ENCODE results near the gene RNPS1. TPM values are rescaled to one million over a fixed set of nuclear protein-coding genes. Genes with fewer than 3 reads are reported as not detected.

The RNPS1 gene
- total and polyA plus RNA-seq, 9 donors: 78.0 to 172 (median 138) TPM

DNA sequence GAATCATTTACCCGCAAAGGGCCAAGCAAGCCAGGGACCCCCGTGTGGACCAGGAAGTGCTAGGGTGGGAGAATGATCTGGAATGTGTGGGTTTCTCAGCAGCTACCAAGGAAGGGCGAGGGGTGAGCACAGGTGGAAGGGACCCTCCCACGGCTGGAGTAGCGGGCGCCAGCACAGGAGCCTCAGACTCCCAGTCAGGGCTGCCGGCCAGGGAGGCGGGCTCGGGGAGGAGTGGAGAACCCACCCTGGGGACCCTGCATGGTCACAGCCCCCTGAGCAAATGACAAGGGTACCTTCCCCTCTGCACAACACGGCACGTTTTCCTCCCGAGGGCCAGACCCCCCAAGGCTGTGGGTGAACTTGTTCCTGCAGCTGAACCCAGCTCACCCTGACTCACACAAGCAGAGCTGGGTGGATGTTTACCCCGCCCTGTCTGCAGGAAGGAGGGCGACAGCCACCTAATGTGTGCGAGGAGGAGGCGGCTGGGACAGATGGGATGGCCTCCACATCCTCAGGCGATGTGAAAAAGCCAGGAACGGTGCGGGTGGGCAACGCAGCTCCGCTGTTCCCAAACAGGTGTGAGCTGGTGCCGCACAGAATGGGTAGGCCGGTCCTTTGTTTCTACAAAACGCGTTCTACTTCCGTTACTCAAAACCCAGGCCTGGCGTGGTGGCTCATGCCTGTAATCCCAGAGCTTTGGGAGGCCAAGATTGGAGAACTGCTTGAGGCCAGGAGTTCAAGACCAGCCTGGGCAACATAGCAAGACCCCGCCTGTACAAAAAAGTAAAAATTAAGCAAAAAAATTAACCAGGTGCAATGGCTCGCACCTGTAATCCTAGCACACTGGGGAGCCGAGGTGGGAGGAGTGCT, 22.8 kb downstream of the RNPS1 start:
- H3K36me3 ChIP-seq: no peaks in the 10 kb centered on the region
- H3K4me3 ChIP-seq: no peak overlapping the region
- H3K9me3 ChIP-seq: no peaks in the 10 kb centered on the region
- H3K27ac ChIP-seq: no peak overlapping the region
- intact Hi-C loops (cut with DNase I): no loop called here
- no peaks in the 10 kb centered on the region for H3K4me1 ChIP-seq (ENCODE audit: insufficient read depth)
- H3K27me3 ChIP-seq: no peaks in the 10 kb centered on the region
- TF ChIP-seq POLR2A (IDR thresholded peaks at IDR 0.05): no peak
- TF ChIP-seq, protein P1, sequence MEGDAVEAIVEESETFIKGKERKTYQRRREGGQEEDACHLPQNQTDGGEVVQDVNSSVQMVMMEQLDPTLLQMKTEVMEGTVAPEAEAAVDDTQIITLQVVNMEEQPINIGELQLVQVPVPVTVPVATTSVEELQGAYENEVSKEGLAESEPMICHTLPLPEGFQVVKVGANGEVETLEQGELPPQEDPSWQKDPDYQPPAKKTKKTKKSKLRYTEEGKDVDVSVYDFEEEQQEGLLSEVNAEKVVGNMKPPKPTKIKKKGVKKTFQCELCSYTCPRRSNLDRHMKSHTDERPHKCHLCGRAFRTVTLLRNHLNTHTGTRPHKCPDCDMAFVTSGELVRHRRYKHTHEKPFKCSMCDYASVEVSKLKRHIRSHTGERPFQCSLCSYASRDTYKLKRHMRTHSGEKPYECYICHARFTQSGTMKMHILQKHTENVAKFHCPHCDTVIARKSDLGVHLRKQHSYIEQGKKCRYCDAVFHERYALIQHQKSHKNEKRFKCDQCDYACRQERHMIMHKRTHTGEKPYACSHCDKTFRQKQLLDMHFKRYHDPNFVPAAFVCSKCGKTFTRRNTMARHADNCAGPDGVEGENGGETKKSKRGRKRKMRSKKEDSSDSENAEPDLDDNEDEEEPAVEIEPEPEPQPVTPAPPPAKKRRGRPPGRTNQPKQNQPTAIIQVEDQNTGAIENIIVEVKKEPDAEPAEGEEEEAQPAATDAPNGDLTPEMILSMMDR (IDR thresholded peaks at IDR 0.05): no peak
- DNase-seq: no peak
- WGBS, 3 donors: 88 to 94% (median 90%) methylated on average over 28 to 30 of the region's 30 CpGs

DNA sequence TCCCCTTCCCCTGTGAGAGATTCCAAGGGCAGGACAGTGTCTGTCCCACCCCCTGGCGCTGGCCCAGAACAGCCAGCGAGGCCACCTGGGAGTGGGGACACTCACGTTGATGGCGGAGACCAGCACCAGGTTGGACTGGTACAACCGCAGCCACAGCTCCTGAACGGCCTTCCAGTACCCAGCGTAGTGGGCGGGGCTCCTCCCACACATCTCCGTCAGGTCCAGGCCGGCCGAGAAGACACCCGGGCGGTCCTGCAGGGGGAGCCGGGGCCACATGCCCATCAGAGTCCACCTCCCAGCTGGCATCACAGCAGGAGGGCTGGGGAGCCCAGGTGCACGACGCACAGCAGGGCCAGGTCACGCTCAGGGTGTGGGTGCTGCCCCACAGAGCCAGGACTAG, 23.6 kb downstream of the RNPS1 start:
- intact Hi-C loops (cut with DNase I): no loop called here
- TF ChIP-seq POLR2A (IDR thresholded peaks at IDR 0.05): no peak
- TF ChIP-seq, protein P1 (IDR thresholded peaks at IDR 0.05): no peak
- TF ChIP-seq EP300 (IDR thresholded peaks at IDR 0.05): no peak
- WGBS, 3 donors: 61 to 71% (median 67%) methylated on average over 17 of the region's 17 CpGs
- Histone ChIP-seq H3K27me3 (no peaks in the 10 kb centered on the region), H3K9me3 (no peaks in the 10 kb centered on the region), H3K4me3 (no peak overlapping the region), H3K27ac (no peak overlapping the region), H3K4me1 (ENCODE audit: insufficient read depth) (no peaks in the 10 kb centered on the region), H3K36me3 (no peaks in the 10 kb centered on the region)
- no peak for DNase-seq

DNA sequence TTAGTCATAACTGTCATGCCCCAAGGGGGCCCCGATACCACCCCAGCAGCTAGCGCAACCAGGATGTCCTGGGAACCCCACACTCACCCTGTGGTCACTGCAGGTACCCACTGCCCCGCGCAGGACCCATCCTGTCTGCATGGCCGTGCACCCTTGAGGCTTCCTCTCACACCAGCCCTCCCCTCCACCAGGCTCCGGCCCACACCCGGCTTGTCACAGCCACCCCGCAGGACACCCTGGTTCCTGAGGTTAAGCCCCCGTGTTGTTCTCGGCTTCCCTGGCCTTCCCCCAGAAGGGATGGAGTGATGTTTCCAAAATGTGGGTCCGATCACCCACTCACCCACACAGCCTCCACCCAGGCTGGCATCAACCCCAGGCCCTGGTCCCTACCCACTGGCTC, 24.1 kb downstream of the RNPS1 start:
- intact Hi-C loops (cut with DNase I): no loop called here
- WGBS, 3 donors: 93 to 95% (median 94%) methylated on average over 11 of the region's 11 CpGs

DNA sequence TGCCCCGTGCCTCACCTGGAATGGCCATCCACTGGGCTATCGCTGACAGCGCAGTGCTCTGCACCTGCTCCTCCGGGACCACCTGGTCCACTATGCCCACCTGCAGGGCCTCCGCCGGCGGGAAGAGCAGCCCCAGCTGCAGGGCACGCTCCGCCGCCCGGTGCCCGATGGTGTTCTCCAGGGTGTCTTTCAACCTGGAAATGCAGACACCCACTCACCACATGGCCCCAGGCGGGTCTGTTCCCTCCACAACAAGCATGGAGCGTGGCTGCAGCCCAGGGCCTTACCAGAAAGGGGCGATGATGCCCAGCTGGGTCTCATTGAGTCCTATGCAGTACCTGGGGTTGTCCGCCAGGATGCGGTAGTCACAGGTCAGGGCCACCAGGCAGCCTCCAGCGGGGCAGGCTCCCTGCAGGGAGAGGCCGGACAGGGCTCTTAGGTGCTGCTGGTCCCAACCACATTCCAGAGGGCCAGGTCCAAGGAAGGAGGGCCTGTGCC, 24.8 kb downstream of the RNPS1 start:
- no peak for DNase-seq
- TF ChIP-seq, protein P1 (IDR thresholded peaks at IDR 0.05): no peak
- TF ChIP-seq POLR2A (IDR thresholded peaks at IDR 0.05): no peak
- TF ChIP-seq EP300 (IDR thresholded peaks at IDR 0.05): no peak
- no peaks in the 10 kb centered on the region for H3K4me1 ChIP-seq (ENCODE audit: insufficient read depth)
- no peaks in the 10 kb centered on the region for H3K36me3 ChIP-seq
- intact Hi-C loops (cut with DNase I): no loop called here
- H3K27me3 ChIP-seq: no peaks in the 10 kb centered on the region
- no peaks in the 10 kb centered on the region for H3K9me3 ChIP-seq
- H3K27ac ChIP-seq: no peak overlapping the region
- 95% methylated on average over 19 of the region's 19 CpGs for WGBS, 3 donors
- H3K4me3 ChIP-seq: no peak overlapping the region

More for the DNA sequence above, 24.1 kb downstream of the RNPS1 start:
- Histone ChIP-seq H3K36me3 (no peaks in the 10 kb centered on the region), H3K27me3 (no peaks in the 10 kb centered on the region), H3K27ac (no peak overlapping the region), H3K9me3 (no peaks in the 10 kb centered on the region), H3K4me3 (no peak overlapping the region), H3K4me1 (ENCODE audit: insufficient read depth) (no peaks in the 10 kb centered on the region)
- no peak for DNase-seq
- TF ChIP-seq EP300 (IDR thresholded peaks at IDR 0.05) (no peak), POLR2A (IDR thresholded peaks at IDR 0.05) (no peak)
- TF ChIP-seq, protein P1 (IDR thresholded peaks at IDR 0.05): no peak

Data from ovary (tissue), 9 donors.